ENCODE data around the gene AP5B1.
"Not testable (repeated sequence)": the region's sequence is repeated elsewhere in the genome, so short reads cannot be mapped to it uniquely, and the experiment has no call there.

AP5B1 gene

GRCh38 chr11:65767406-65767805 is 13.4 kb downstream of the AP5B1 start:
- no peak for DNase-seq (ENCODE audit: low spot score)

DNA sequence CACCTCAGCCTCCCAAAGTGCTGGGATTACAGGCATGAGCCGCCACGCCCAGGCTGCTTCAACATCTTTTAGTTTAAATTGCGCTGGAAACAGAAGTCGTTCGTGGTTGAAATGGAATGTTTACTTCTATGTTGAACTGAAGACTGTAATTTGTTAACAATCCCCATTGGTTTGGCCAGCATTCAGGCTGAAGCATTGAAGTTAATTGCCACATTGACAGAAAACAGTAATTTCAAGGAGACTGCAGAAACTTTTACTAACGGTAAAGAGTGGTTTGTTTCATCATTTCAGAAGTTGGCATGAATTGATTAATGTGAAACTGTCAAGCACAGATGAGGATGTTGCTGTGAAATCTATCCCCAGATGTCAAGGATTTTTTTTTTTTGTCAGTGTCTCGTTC is 14.2 kb downstream of the AP5B1 start:
- DNase-seq (ENCODE audit: low spot score), result no peak

DNA sequence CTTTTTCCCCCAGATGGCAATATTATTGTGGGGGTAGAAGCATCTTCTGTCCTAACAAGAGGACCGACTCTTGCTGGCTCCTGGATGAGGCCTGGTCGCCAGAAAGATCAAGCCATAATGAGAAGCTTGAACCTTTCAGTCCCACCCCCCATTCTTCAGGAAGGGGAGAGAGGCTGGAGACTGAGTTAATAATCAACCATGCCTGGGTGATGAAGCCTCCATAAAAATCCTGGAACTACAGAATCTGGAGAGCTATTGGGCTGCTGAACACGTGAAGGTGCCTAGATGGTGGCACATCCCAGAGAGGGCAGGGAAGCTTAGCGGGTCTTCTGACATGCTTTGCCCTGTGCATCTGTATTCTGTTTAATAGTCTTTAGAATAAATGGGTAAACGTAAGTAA is 16.3 kb downstream of the AP5B1 start:
- DNase-seq (ENCODE audit: low spot score), result no peak

DNA sequence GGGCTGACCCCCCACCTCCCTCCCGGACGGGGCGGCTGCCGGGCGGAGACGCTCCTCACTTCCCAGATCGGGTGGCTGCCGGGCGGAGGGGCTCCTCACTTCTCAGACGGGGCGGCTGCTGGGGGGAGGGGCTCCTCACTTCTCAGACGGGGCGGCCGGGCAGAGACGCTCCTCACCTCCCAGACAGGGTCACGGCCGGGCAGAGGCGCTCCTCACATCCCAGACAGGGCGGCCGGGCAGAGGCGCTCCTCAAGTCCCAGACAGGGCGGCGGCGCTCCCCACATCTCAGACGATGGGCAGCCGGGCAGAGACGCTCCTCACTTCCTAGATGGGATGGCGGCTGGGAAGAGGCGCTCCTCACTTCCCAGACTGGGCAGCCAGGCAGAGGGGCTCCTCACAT is 18.0 kb downstream of the AP5B1 start:
- not testable (repeated sequence) for DNase-seq (ENCODE audit: low spot score)

- not testable (repeated sequence) for DNase-seq (ENCODE audit: low spot score)
Observed at GRCh38 chr11:65762169-65762568, 18.6 kb downstream of the AP5B1 start.

- DNase-seq (ENCODE audit: low spot score), result no peak
Observed at GRCh38 chr11:65745049-65745448, 35.7 kb downstream of the AP5B1 start.

DNA sequence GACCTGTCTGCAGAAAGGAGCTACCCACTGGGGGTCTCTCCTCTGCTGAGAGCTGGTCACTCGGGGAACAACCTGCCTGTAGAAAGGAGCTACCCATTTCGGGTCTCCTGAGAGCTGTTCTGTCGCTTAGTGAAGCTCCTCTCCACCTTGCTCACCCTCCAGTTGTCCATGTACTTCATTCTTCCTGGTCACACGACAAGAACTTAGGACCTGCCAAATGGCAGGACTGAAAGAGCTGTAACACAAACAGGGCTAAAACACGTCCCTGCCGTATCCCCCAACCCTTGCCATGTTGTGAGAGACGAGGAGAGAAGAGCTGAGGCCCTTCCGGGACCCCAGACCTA is 36.1 kb downstream of the AP5B1 start:
- no peak for DNase-seq (ENCODE audit: low spot score)

DNA sequence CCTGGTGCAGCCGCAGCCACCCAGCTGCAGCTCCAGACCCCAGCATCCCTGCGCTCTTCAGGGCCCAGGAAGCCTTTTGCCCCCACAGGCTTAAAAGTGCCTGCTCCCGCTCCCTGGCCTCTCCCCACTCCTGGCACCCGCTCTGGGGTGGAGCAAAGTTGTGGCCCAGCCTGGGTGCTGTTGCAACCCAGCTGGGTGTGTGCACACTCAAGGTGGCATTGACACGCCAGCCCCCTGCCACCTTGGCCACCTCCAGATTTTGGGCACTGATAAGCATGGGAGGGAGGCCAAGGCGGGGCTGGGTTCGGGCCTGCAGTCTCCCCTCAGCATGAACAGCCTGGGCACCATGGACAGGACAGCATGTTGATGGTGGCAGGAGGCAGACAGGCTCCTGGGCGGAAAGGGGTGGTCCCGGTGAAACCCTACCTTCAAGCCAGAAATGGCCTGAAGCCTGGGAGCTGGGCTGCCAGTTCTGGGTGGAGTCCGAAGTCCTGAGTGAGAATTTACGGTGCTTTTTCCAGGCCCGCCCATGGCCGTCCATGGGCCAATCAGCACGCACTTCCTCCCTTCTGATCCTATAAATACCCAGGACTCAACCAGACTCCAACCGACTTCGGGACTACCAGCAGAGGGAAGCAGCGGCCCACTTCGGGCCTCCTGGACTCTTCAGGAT is 36.6 kb downstream of the AP5B1 start:
- no peak for DNase-seq (ENCODE audit: low spot score)

GRCh38 chr11:65743681-65744025 is 37.1 kb downstream of the AP5B1 start:
- DNase-seq (ENCODE audit: low spot score), result no peak

DNA sequence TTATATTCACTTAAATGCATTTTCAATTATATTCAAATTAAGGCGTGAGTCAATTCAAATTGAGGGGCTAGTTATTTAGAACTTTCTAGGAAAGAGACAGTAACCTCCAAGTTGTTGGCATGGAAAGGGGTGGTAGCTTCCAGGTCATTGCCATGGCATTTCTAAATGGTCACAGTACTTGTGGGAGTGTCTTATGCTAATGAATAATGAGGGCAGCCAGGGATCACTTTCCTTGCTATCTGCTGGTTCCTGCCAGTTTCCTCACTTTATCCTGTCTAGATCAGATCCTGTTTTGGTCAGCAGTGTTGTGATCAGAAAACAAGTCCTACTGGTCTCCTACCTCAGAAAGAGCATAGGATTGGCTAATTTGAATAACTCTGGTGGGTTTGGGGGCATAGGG is 38.4 kb downstream of the AP5B1 start:
- no peak for DNase-seq (ENCODE audit: low spot score)

GRCh38 chr11:65741185-65741584 is 39.6 kb downstream of the AP5B1 start:
- DNase-seq (ENCODE audit: low spot score), result no peak

DNA sequence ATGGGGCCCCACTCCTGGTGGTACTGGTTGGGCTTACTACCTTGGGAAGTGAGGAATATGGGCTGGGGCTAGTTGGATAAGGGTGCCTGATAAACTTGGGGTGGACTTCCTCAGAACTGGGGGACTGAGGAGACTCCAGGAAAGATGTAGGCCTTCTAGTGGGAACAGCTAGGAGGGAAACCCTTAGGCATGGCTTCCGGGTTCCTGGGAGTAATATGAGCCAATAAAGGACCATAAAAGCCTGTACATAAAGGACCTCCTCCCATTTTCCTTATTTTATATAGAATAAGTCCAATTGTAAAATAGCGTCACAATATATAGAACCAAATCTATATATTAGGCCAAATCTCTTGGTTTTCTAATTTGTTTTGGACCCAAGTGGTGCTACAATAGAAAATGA is 41.8 kb downstream of the AP5B1 start:
- DNase-seq (ENCODE audit: low spot score), result no peak

- no peak for DNase-seq (ENCODE audit: low spot score)
Observed at GRCh38 chr11:65736810-65737209, 44.0 kb downstream of the AP5B1 start.

GRCh38 chr11:65735111-65735510 is 45.7 kb downstream of the AP5B1 start:
- DNase-seq (ENCODE audit: low spot score), result not testable (repeated sequence)

DNA sequence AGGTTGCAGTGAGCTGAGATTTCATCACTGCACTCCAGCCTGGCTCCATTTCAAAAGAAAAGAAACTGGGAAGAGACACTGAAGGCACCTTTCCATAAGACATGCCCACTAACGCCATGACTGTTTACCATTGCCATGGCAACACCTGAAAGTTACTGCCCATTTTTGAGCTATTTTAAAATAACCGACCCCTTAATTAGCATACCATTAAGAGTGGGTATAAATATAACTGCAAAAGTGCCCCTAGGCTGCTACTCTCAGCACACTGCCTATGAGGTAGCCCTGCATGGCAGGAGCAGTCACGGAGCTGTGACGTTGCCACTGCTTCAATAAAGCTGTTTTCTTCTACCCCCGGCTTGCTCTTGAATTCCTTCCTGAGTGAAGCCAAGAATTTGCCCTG is 50.3 kb downstream of the AP5B1 start:
- no peak for DNase-seq (ENCODE audit: low spot score)

DNA sequence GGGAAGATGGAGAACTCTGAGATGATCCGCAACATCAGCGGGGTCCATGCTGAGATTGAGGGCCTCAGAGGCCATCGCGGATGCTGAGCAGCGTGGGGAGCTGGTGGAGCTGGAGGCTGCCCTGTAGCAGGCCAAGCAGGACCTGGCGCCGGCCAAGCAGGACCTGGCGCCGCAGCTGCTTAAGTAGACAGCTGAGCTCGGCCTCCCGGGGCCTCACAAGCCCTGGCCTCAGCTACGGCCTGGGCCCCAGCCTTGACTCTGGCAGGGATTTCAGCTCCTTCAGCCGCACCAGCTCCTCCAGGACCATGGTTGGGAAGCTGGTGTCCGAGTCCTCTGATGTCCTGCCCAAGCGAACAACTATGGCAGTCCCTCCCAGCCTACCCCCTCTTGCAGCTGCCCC is 52.9 kb downstream of the AP5B1 start:
- DNase-seq (ENCODE audit: low spot score), result no peak

- no peak for DNase-seq (ENCODE audit: low spot score)
Observed at GRCh38 chr11:65726660-65727059, 54.1 kb downstream of the AP5B1 start.
